ENCODE data around the gene LIF.
"Not testable (repeated sequence)": the region's sequence is repeated elsewhere in the genome, so short reads cannot be mapped to it uniquely, and the experiment has no call there.

The LIF gene

GRCh38 chr22:30205281-30206115, 41.1 kb downstream of the LIF start:
- DNase-seq = peak; percentile 47

GRCh38 chr22:30204742-30205111, 41.8 kb downstream of the LIF start:
- peak; percentile 61 for DNase-seq

GRCh38 chr22:30204015-30204741, 42.4 kb downstream of the LIF start:
- no peak for DNase-seq

- peak; percentile 67 for DNase-seq
Measured at GRCh38 chr22:30202531-30203006, 44.0 kb downstream of the LIF start.

GRCh38 chr22:30201945-30202344, 44.6 kb downstream of the LIF start:
- DNase-seq = no peak

GRCh38 chr22:30200905-30201304, 45.7 kb downstream of the LIF start:
- DNase-seq = not testable (repeated sequence)

GRCh38 chr22:30198921-30199320, 47.6 kb downstream of the LIF start:
- DNase-seq = no peak

GRCh38 chr22:30198152-30198825, 48.3 kb downstream of the LIF start:
- no peak for DNase-seq

GRCh38 chr22:30197389-30197788, 49.2 kb downstream of the LIF start:
- no peak for DNase-seq

GRCh38 chr22:30196880-30197336, 49.7 kb downstream of the LIF start:
- DNase-seq = no peak

GRCh38 chr22:30196141-30196879, 50.2 kb downstream of the LIF start:
- peak; percentile 91 for DNase-seq

- DNase-seq = no peak
Measured at GRCh38 chr22:30195245-30196140, 51.1 kb downstream of the LIF start.

- no peak for DNase-seq
Measured at GRCh38 chr22:30193031-30193775, 53.4 kb downstream of the LIF start.

- DNase-seq = no peak
Measured at GRCh38 chr22:30192427-30192826, 54.1 kb downstream of the LIF start.

GRCh38 chr22:30191040-30191701, 55.4 kb downstream of the LIF start:
- DNase-seq = no peak

- DNase-seq = no peak
Measured at GRCh38 chr22:30190574-30190973, 56.0 kb downstream of the LIF start.
